ENCODE results near the gene PPM1L.

GRCh38 chr3:160883373-160883772 lies 127.3 kb downstream of the PPM1L start:
- TF ChIP-seq CTCF (IDR thresholded peaks at IDR 0.05), result no peak
- no peak for TF ChIP-seq POLR2A (IDR thresholded peaks at IDR 0.05)
- no peak for TF ChIP-seq POLR2AphosphoS5 (IDR thresholded peaks at IDR 0.05; ENCODE audit: insufficient read depth in 1 of 2, low read depth in 1 of 2)

Data from vagina (tissue), 2 donors.